Measurements from ENCODE around the gene CREBL2. TPM values are rescaled to one million over a fixed set of nuclear protein-coding genes. Genes with fewer than 3 reads are reported as not detected.

The CREBL2 gene
- total and polyA plus RNA-seq, 4 donors: 18.3 to 50.5 (median 27.6) TPM

DNA sequence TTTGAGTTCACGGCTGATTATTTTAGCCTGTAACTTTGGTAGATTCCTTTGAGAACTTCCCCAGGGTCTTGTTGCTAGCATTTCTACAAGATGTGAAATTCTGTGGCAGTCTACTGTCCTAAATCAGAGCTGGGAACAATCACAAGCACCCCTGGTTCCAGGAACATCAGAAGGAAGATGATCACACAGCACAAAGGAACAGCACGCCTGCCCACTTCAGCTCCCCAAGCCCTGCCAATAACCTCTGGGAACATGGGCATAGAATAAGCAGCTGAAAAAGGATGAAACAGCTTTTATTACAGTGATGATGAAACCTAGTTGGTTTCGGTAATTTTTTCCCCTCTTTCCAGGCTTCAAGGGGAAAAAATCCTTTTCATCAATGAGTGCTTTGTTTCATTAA, 72.0 kb downstream of the CREBL2 start:
- Histone ChIP-seq H3K27ac (ENCODE audit: low read depth in 1 of 2, low read length in 1 of 2) (no peak overlapping the region), H3K4me3 (no peak overlapping the region), H3K9me3 (ENCODE audit: control insufficient read depth in 4 of 4, insufficient read depth in 3 of 4, low read length in 3 of 4) (no peaks in the 10 kb centered on the region), H3K9ac (ENCODE audit: insufficient read depth in 1 of 2, low read length in 2 of 2) (no peak overlapping the region), H3K4me1 (ENCODE audit: control insufficient read depth in 5 of 5, insufficient read depth in 5 of 5, low read length in 5 of 5) (peaks cover 0 to 5% (median 0%) of the 10 kb centered on the region in 5 donors), H3K36me3 (ENCODE audit: control insufficient read depth in 4 of 4, insufficient read depth in 4 of 4, low read length in 4 of 4) (no peaks in the 10 kb centered on the region), H3K27me3 (ENCODE audit: control insufficient read depth in 3 of 3, insufficient read depth in 3 of 3, low read length in 2 of 3) (peaks cover 0 to 3% (median 0%) of the 10 kb centered on the region in 3 donors)
- ATAC-seq (ENCODE audit: insufficient read depth, low FRiP score): no peak
- 64 to 83% methylated on average over 3 of the region's 3 CpGs for WGBS, 2 donors
- TF ChIP-seq, protein P1, sequence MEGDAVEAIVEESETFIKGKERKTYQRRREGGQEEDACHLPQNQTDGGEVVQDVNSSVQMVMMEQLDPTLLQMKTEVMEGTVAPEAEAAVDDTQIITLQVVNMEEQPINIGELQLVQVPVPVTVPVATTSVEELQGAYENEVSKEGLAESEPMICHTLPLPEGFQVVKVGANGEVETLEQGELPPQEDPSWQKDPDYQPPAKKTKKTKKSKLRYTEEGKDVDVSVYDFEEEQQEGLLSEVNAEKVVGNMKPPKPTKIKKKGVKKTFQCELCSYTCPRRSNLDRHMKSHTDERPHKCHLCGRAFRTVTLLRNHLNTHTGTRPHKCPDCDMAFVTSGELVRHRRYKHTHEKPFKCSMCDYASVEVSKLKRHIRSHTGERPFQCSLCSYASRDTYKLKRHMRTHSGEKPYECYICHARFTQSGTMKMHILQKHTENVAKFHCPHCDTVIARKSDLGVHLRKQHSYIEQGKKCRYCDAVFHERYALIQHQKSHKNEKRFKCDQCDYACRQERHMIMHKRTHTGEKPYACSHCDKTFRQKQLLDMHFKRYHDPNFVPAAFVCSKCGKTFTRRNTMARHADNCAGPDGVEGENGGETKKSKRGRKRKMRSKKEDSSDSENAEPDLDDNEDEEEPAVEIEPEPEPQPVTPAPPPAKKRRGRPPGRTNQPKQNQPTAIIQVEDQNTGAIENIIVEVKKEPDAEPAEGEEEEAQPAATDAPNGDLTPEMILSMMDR (IDR thresholded peaks at IDR 0.05; ENCODE audit: control extremely low read depth, extremely low read depth): no peak
- DNase-seq: peak in 2 of 3 donors; percentile 18 to 21

- H3K9ac ChIP-seq (ENCODE audit: insufficient read depth in 1 of 2, low read length in 2 of 2): no peak overlapping the region
- no peak overlapping the region for H3K27ac ChIP-seq (ENCODE audit: low read depth in 1 of 2, low read length in 1 of 2)
- DNase-seq (peak; percentile 70 to 80 (median 75)), ATAC-seq (ENCODE audit: insufficient read depth, low FRiP score) (no peak)
- peaks cover 0 to 3% (median 0%) of the 10 kb centered on the region in 3 donors for H3K27me3 ChIP-seq (ENCODE audit: control insufficient read depth in 3 of 3, insufficient read depth in 3 of 3, low read length in 2 of 3)
- TF ChIP-seq, protein P1 (IDR thresholded peaks at IDR 0.05; ENCODE audit: control extremely low read depth, extremely low read depth): no peak
- H3K9me3 ChIP-seq (ENCODE audit: control insufficient read depth in 4 of 4, insufficient read depth in 3 of 4, low read length in 3 of 4): no peaks in the 10 kb centered on the region
- WGBS, 2 donors: 14 to 19% methylated on average over 5 of the region's 5 CpGs
- no peaks in the 10 kb centered on the region for H3K36me3 ChIP-seq (ENCODE audit: control insufficient read depth in 4 of 4, insufficient read depth in 4 of 4, low read length in 4 of 4)
- H3K4me3 ChIP-seq: no peak overlapping the region
- H3K4me1 ChIP-seq (ENCODE audit: control insufficient read depth in 5 of 5, insufficient read depth in 5 of 5, low read length in 5 of 5): peaks cover 0 to 5% (median 0%) of the 10 kb centered on the region in 5 donors
Observed at GRCh38 chr12:12684375-12685106, 72.9 kb downstream of the CREBL2 start.

GRCh38 chr12:12685305-12685704, 73.6 kb downstream of the CREBL2 start:
- TF ChIP-seq, protein P1 (IDR thresholded peaks at IDR 0.05; ENCODE audit: control extremely low read depth, extremely low read depth): no peak
- ATAC-seq (ENCODE audit: insufficient read depth, low FRiP score) (no peak), DNase-seq (no peak)
- Histone ChIP-seq H3K4me1 (ENCODE audit: control insufficient read depth in 5 of 5, insufficient read depth in 5 of 5, low read length in 5 of 5) (peaks cover 0 to 5% (median 0%) of the 10 kb centered on the region in 5 donors), H3K36me3 (ENCODE audit: control insufficient read depth in 4 of 4, insufficient read depth in 4 of 4, low read length in 4 of 4) (no peaks in the 10 kb centered on the region), H3K27ac (ENCODE audit: low read depth in 1 of 2, low read length in 1 of 2) (no peak overlapping the region), H3K9ac (ENCODE audit: insufficient read depth in 1 of 2, low read length in 2 of 2) (no peak overlapping the region), H3K4me3 (no peak overlapping the region), H3K9me3 (ENCODE audit: control insufficient read depth in 4 of 4, insufficient read depth in 3 of 4, low read length in 3 of 4) (no peaks in the 10 kb centered on the region), H3K27me3 (ENCODE audit: control insufficient read depth in 3 of 3, insufficient read depth in 3 of 3, low read length in 2 of 3) (peaks cover 0 to 3% (median 0%) of the 10 kb centered on the region in 3 donors)
- WGBS, 2 donors: 69 to 78% methylated on average over 4 of the region's 4 CpGs
